NB4 (cell line): ENCODE results near the gene METTL25B.

ENCODE experiments used
- DNase-seq: peaks from one replicate; pipeline ENCODE4 v3.0.0; 2010; ENCODE audit warnings: low read depth
- H3K4me3 ChIP-seq: one replicate; pipeline ENCODE4 v1.5.1; 2011; ENCODE audit warnings: mild to moderate bottlenecking, low read depth, low read length, moderate library complexity
- MYC ChIP-seq: IDR thresholded peaks from 2 replicates; pipeline ENCODE4 v1.6.1; 2011; ENCODE audit warnings: low read depth, low read length
- POLR2A ChIP-seq: IDR thresholded peaks from 2 replicates; pipeline ENCODE4 v1.6.1; 2011; ENCODE audit warnings: mild to moderate bottlenecking; ENCODE audit not compliant: insufficient read length; ENCODE audit errors: extremely low read depth
- TF ChIP-seq, protein P1 (sequence below): IDR thresholded peaks from one replicate; pipeline ENCODE4 v1.5.1; 2012; ENCODE audit warnings: low read depth, low read length
- TF ChIP-seq, protein P2 (sequence below): IDR thresholded peaks from 2 replicates; pipeline ENCODE4 v1.6.1; 2011; ENCODE audit warnings: low read depth, low read length

The METTL25B gene

DNA sequence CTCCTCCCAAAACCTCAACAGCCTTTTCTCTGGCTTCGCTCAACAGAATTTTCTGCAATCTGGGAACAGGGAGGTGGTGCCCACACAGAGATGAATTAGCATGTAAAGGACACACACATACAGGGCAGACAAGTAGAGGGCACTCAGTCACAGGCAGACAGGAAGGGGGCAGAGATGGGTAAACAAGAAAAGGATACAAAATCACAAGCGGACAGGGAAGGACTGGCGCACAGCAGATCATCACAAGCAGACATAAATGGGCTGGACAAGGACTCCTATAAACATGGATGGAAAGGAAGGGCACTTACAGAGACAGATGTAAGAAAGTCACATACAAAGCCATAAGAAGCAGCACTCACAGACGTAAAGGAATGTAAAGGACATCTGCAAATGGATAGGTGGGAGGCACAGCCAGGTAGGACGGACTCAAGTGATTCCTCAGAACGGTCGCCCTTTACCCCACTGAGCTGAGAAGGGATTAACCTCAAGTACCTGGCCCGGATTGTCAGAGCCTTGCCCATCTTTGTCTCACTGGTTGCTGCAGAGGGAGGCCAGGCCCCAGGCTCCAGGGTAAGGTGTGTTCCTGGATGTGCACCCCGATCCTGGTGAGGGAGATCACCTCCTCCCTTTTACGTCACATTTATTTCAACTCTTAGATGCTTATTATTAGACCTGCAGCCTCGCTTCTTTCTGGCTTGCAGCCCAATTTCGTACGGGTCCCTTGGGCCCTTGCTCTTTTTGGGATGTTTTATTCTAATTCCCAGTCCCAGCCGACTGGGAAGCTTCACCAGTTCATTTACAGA lies 38.2 kb downstream of the METTL25B start:
- peak overlapping the region; percentile 84 for H3K4me3 ChIP-seq
- no peak for DNase-seq
- TF ChIP-seq, protein P1, sequence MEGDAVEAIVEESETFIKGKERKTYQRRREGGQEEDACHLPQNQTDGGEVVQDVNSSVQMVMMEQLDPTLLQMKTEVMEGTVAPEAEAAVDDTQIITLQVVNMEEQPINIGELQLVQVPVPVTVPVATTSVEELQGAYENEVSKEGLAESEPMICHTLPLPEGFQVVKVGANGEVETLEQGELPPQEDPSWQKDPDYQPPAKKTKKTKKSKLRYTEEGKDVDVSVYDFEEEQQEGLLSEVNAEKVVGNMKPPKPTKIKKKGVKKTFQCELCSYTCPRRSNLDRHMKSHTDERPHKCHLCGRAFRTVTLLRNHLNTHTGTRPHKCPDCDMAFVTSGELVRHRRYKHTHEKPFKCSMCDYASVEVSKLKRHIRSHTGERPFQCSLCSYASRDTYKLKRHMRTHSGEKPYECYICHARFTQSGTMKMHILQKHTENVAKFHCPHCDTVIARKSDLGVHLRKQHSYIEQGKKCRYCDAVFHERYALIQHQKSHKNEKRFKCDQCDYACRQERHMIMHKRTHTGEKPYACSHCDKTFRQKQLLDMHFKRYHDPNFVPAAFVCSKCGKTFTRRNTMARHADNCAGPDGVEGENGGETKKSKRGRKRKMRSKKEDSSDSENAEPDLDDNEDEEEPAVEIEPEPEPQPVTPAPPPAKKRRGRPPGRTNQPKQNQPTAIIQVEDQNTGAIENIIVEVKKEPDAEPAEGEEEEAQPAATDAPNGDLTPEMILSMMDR, result no peak
- TF ChIP-seq, protein P2, sequence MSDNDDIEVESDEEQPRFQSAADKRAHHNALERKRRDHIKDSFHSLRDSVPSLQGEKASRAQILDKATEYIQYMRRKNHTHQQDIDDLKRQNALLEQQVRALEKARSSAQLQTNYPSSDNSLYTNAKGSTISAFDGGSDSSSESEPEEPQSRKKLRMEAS, result no peak
- TF ChIP-seq MYC, result no peak
- no peak for TF ChIP-seq POLR2A

DNA sequence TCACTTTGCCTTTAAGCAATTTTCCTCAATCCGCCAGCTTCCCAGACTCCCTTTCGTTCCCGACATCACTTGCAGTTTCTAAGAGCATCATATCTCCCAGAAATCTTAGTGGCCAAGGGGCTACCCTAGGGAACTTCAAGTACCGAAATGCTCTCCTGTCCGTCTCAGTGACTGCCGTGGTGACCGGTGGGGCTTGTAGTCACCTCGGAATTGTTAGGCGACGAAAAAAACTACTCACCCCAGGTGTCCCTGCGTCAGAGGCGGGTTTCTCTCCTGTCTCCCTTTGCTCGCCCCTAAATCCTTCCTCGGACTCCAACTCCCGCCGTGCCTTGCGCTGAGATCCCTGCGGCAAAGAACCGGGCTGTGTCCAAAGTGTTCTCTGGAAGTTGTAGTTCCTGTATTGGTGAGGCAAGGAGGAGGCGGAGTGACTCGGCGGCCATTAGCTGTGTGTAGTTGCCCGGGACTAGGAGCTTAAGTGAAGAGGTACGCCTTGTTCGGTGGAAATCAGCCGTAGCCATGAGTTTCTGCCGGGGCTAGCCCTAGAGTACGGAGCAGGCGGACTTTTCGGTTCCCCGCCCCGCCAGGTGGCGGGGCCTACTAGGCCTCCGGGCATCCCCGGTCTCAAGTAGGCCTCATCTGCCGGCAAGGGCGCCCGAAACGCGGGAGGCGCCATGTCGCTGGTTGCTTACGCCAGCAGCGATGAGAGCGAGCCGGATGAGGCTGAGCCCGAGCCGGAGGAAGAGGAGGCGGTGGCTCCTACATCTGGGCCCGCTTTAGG lies 39.0 kb downstream of the METTL25B start, which contains the start of gene PRCC:
TSS of gene PRCC (plus strand) at position 435 of the 778 bp plus-strand sequence. CDS start at position 672, 237 bp downstream.
- H3K4me3 ChIP-seq, result peak within 1 kb of the TSS; percentile 84
- peak; percentile 100 for DNase-seq
- TF ChIP-seq POLR2A, result peak; percentile 64
- TF ChIP-seq, protein P2, result peak; percentile 39; the same call in 1 of the 2 replicates
- TF ChIP-seq MYC, result peak; percentile 88
- TF ChIP-seq, protein P1, result no peak

DNA sequence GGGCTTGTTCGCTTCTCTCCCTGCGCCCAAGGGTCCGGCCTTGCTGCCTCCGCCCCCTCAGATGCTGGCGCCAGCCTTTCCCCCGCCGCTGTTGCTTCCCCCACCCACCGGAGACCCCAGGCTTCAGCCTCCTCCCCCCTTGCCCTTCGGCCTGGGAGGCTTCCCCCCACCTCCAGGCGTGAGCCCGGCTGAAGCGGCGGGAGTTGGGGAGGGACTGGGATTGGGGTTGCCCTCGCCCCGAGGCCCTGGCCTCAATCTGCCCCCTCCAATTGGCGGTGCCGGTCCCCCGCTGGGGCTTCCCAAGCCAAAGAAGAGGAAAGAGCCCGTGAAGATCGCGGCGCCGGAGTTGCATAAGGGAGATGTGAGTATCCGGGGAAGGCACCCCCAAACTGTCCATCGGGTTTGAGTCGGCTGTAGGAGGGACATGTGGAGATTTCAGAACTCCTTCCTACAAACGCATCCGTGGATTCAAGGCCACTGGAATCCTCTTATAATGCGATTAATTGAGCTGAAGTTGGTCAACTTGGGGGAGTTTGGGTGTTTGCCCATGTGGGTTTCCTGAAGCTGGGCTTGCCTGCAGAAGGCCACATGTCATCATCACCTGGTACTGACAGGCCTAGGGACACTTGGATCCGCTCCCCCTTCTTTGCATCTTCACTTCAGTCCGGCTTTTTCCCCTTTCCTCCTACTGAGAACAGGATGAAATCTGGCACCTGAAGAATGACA lies 39.8 kb downstream of the METTL25B start:
- TF ChIP-seq, protein P1, result no peak
- TF ChIP-seq, protein P2, result peak; percentile 68
- TF ChIP-seq MYC (peak; percentile 42; the same call in 1 of the 2 replicates), POLR2A (no peak)
- DNase-seq, result peak; percentile 61
- peak overlapping the region; percentile 83 for H3K4me3 ChIP-seq

DNA sequence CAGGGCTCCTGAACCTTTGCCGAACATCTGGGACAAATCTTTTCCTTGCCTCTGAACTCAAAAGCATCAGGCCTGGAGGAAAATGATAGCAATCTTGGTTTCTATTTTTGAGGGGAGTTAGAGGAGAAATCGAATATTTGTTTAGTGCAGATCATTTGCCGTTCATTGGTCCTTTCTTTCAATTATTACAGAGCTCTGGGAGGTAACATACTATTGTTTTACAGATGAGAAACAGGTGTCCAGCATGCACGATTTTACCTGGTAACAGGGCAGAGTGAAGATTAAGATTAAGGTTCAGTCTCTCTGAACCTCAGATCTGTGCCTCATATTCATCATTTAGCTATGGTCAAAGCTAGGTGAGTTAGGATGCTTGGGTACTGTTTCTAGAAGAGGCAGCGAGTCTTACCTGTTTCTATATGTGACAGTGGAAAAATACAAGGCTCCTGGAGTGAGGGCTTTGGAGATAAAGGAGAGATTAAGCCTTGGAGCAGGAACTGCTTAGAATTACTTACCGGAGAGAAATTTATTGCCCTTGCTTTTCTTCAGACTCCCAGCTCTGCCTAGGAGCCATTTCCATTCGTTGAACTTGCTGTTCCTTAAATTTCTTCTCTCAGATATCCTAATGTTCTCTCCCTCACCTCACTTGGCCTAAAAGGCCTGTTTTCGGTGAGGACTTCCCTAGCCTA lies 40.5 kb downstream of the METTL25B start:
- no peak for DNase-seq
- no peak for TF ChIP-seq POLR2A
- TF ChIP-seq, protein P1, result no peak
- TF ChIP-seq, protein P2, result no peak
- TF ChIP-seq MYC, result no peak
- peak overlapping the region; percentile 83 for H3K4me3 ChIP-seq

DNA sequence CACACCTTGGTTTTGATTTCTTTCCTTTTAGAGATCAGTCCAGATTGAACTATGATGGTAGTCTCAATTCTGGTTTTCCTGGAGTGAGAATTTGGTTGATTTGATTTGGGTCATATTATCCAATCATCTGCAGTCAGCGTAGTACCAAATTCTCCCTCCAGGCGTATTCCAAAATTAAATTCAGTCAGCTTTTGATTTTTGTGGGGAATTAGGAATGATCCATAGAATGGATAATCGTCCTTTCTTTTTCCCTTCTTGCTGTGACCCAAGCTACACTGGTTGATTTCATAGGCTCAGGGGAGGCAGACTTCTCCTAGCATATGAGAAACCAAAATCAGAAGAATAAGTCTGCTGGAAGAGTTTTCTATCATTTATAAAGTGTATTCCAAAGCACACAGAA lies 44.0 kb downstream of the METTL25B start:
- no peak for DNase-seq
- H3K4me3 ChIP-seq, result no peak overlapping the region
- TF ChIP-seq, protein P1, result no peak
- TF ChIP-seq, protein P2, result no peak
- TF ChIP-seq POLR2A (no peak), MYC (no peak)
